Effector CD4-positive, alpha-beta T cell (primary cell): ENCODE data around the gene LMX1A.

Source experiments
- DNase-seq: peaks from one replicate; pipeline ENCODE4 v3.0.0-alpha.2; 2020

LMX1A gene

GRCh38 chr1:165152727-165153126, 203.8 kb downstream of the LMX1A start:
- DNase-seq, result no peak

- DNase-seq, result no peak
Observed at GRCh38 chr1:165152109-165152508, 204.4 kb downstream of the LMX1A start.
